Testis (tissue), 2 donors: ENCODE data around the gene PRR15L.

ENCODE experiments used
- POLR2A ChIP-seq: fragments of 450-650 bp; IDR thresholded peaks from one replicate; pipeline ENCODE4 v1.6.1; 2017; ENCODE audit warnings: antibody characterized with exemption, mild to moderate bottlenecking, moderate library complexity
- TF ChIP-seq, protein P1 (sequence below), 3 experiments: fragments of 450-650 bp in 2 of 3; fragments of 200-600 bp in 1 of 3; sonication (generic) in 1 of 3; IDR thresholded peaks; one replicate each; pipeline ENCODE4 v1.5.1; 2016 to 2019; ENCODE audit warnings: antibody characterized with exemption in 3 of 3, mild to moderate bottlenecking in 2 of 3, moderate library complexity in 1 of 3

DNA sequence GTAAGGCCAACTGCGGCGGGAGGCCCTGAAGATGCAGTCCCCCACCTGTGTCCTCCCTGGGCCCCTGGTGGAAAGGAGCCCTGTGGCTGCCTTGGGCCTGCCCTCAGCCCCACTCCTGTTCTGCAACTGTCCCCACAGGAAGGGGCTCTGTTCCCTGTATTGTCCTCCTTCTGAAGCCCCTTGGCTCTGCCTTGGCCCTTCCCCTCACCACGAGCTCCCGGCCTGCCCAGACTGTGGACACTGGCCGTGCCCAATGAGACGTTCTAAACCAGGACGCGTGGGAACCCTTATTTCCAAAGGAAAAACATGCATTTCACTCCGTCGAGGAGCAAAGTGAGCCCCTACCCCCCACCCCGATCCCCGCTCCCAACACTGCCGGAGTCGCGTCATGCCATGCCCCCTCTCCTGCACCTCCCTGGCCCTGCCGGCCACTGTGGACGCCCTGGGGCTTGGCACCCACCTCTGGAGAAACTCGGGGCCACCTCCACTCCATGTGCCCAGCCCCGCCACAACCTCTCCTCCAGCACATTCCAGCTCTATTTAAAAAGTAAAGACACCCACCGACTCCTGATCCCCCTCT, 29.8 kb downstream of the PRR15L start:
- TF ChIP-seq, protein P1, sequence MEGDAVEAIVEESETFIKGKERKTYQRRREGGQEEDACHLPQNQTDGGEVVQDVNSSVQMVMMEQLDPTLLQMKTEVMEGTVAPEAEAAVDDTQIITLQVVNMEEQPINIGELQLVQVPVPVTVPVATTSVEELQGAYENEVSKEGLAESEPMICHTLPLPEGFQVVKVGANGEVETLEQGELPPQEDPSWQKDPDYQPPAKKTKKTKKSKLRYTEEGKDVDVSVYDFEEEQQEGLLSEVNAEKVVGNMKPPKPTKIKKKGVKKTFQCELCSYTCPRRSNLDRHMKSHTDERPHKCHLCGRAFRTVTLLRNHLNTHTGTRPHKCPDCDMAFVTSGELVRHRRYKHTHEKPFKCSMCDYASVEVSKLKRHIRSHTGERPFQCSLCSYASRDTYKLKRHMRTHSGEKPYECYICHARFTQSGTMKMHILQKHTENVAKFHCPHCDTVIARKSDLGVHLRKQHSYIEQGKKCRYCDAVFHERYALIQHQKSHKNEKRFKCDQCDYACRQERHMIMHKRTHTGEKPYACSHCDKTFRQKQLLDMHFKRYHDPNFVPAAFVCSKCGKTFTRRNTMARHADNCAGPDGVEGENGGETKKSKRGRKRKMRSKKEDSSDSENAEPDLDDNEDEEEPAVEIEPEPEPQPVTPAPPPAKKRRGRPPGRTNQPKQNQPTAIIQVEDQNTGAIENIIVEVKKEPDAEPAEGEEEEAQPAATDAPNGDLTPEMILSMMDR (IDR thresholded peaks at IDR 0.05), result no peak
- TF ChIP-seq POLR2A, result no peak
